ENCODE measurements around the gene HS3ST2. TPM values are rescaled to one million over a fixed set of nuclear protein-coding genes. Genes with fewer than 3 reads are reported as not detected.

HS3ST2 gene
- total RNA-seq, 6 experiments from 2014 or later, result not detected

DNA sequence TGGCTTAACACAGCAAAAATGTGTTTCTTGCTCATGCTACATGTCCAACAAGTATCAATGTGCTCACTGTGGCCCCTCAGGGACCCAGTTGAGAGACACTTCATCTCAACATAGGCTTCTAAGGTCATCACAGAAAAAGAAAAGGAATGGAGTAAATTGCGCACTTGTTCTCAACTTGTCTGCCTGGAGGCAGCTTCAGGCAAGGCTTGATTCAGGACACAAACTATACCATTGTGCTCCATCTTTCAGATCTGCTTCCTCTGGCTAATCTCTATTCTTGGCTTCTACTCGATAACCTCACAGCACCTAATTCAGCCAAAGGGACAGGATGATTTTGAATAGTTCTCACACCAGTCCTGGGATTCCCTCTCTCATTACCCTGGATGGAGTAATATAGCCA lies 35.6 kb downstream of the HS3ST2 start:
- H3K27me3 Mint-ChIP-seq (ENCODE audit: insufficient read depth), result peaks cover 6% of the 10 kb centered on the region
- TF ChIP-seq, protein P1, sequence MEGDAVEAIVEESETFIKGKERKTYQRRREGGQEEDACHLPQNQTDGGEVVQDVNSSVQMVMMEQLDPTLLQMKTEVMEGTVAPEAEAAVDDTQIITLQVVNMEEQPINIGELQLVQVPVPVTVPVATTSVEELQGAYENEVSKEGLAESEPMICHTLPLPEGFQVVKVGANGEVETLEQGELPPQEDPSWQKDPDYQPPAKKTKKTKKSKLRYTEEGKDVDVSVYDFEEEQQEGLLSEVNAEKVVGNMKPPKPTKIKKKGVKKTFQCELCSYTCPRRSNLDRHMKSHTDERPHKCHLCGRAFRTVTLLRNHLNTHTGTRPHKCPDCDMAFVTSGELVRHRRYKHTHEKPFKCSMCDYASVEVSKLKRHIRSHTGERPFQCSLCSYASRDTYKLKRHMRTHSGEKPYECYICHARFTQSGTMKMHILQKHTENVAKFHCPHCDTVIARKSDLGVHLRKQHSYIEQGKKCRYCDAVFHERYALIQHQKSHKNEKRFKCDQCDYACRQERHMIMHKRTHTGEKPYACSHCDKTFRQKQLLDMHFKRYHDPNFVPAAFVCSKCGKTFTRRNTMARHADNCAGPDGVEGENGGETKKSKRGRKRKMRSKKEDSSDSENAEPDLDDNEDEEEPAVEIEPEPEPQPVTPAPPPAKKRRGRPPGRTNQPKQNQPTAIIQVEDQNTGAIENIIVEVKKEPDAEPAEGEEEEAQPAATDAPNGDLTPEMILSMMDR (IDR thresholded peaks at IDR 0.05), result no peak
- no peak overlapping the region for H3K27ac Mint-ChIP-seq
- no peak overlapping the region for H3K4me3 Mint-ChIP-seq
- H3K4me1 Mint-ChIP-seq (ENCODE audit: low read depth), result no peaks in the 10 kb centered on the region
- H3K36me3 Mint-ChIP-seq (ENCODE audit: low read depth), result no peaks in the 10 kb centered on the region
- no peak for DNase-seq
- H3K9me3 Mint-ChIP-seq, result no peaks in the 10 kb centered on the region

DNA sequence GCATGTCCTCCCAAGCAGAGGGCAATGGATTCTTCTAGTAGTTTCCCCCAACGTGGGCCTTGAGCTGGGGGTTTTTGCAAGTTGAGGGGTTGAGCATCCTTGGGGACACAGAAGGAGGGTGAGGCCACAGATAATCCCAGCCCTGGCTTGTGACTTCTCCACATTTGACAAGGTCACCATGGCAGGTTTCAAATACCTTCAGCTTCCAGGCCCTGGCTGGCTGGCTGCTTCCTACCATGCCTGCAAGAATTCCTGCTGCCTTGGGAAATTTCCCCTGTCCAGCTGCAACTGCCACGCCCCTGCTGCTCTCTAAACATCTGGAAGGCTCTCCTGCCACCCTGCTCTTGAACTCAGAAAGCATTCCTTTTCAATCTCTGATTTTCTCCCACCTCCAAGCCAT lies 41.3 kb downstream of the HS3ST2 start:
- Mint-ChIP-seq H3K4me1 (ENCODE audit: low read depth) (no peaks in the 10 kb centered on the region), H3K27ac (no peak overlapping the region), H3K4me3 (no peak overlapping the region), H3K36me3 (ENCODE audit: low read depth) (no peaks in the 10 kb centered on the region), H3K9me3 (no peaks in the 10 kb centered on the region), H3K27me3 (ENCODE audit: insufficient read depth) (peaks cover 7% of the 10 kb centered on the region)
- TF ChIP-seq, protein P1 (IDR thresholded peaks at IDR 0.05), result no peak
- DNase-seq, result no peak

DNA sequence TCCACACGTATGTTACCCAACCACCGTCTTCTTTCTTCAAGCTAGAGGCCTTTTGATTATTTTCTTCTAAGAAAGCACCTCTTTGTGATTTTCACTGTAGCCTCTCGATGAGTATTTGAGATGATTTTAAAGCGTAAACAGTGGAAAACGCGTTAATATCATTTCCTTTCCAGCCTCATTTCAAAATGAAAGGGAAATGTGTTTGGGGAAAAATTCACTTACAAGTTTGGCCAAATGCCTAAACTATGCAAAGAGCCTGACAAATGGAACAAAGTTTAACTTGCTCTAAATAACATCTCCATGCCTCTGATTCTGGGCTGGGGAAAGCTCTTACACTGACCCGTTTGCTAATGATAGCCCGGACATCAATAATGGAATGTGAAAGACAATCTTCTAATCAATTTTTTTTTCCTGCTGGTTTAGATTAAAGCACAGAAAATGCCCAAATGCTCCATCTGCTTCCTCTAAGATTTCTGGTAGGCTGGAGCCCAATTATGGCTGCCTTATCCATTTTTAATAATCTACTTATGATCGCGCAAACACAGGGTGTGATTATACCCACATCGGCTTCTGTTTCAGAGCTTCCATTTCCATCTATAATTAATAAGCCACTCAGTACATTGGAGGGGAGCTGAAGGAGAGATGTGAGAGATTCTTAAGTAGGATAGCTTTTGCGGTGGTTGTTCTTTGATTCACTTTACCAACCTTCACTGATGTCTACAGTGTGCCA lies 43.5 kb downstream of the HS3ST2 start:
- DNase-seq, result no peak
- Mint-ChIP-seq H3K27ac (no peak overlapping the region), H3K27me3 (ENCODE audit: insufficient read depth) (peaks cover 5% of the 10 kb centered on the region), H3K4me1 (ENCODE audit: low read depth) (no peaks in the 10 kb centered on the region), H3K9me3 (no peaks in the 10 kb centered on the region), H3K4me3 (no peak overlapping the region), H3K36me3 (ENCODE audit: low read depth) (no peaks in the 10 kb centered on the region)
- TF ChIP-seq, protein P1 (IDR thresholded peaks at IDR 0.05), result no peak

DNA sequence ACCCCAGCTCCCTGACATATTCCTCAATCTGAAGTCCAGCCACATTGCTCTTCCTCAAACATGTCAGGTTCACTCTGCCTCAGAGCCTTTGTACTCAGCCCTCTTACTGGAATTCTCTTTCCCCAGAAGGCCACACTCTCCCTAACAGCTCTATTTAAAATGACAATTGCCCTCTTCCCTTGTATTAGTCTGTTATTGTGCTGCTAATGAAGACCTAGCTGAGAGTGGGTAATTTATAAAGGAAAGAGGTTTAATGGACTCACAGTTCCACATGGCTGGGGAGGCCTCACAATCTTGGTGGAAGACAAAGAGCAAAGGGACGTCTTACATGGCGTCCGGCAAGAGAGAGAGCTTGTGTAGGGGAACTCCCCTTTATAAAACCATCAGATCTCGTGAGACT lies 46.0 kb downstream of the HS3ST2 start:
- TF ChIP-seq, protein P1 (IDR thresholded peaks at IDR 0.05), result no peak
- no peak for DNase-seq
- no peaks in the 10 kb centered on the region for H3K36me3 Mint-ChIP-seq (ENCODE audit: low read depth)
- no peak overlapping the region for H3K27ac Mint-ChIP-seq
- H3K27me3 Mint-ChIP-seq (ENCODE audit: insufficient read depth), result peaks cover 9% of the 10 kb centered on the region
- no peak overlapping the region for H3K4me3 Mint-ChIP-seq
- H3K4me1 Mint-ChIP-seq (ENCODE audit: low read depth), result no peaks in the 10 kb centered on the region
- no peaks in the 10 kb centered on the region for H3K9me3 Mint-ChIP-seq

DNA sequence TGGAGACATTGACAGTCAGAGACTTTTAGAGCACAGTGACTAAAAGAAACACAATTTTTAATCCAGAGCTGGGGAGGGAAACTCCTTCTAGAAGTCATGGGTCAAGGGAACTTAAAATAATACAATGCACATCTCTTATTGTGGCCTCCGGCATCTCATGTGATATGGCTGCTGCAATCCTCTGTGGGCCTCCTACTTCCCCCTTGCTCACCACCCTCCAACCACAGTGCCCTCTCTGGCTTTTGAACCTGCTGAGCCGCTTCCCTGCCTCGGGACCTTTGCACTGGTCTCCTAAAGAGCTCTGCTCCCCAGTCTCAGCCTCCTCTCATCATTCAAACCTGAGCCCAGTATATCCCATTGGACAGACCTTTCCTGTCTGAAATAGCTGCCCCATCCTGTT lies 47.6 kb downstream of the HS3ST2 start:
- no peak overlapping the region for H3K27ac Mint-ChIP-seq

More for the DNA sequence above, 47.6 kb downstream of the HS3ST2 start:
- no peak for DNase-seq
- peaks cover 7% of the 10 kb centered on the region for H3K27me3 Mint-ChIP-seq (ENCODE audit: insufficient read depth)
- TF ChIP-seq, protein P1 (IDR thresholded peaks at IDR 0.05), result no peak
- H3K4me1 Mint-ChIP-seq (ENCODE audit: low read depth), result no peaks in the 10 kb centered on the region
- H3K36me3 Mint-ChIP-seq (ENCODE audit: low read depth), result no peaks in the 10 kb centered on the region
- H3K9me3 Mint-ChIP-seq, result no peaks in the 10 kb centered on the region
- H3K4me3 Mint-ChIP-seq, result no peak overlapping the region
